Epithelial cell of esophagus (primary cell): ENCODE data around the gene ACVR1.

ENCODE experiments used
- DNase-seq: peaks from one replicate; pipeline ENCODE4 v3.0.0; 2010; ENCODE audit warnings: low read depth
- H3K4me3 ChIP-seq: 2 replicates; pipeline ENCODE4 v1.5.1; 2011; ENCODE audit warnings: mild to moderate bottlenecking, low read length, control low read depth
- TF ChIP-seq, protein P1 (sequence below): IDR thresholded peaks from 2 replicates; pipeline ENCODE4 v1.5.1; 2011; ENCODE audit warnings: low read depth, mild to moderate bottlenecking, low read length, control low read depth, inconsistent platforms; ENCODE audit not compliant: insufficient read depth; ENCODE audit errors: missing control alignments

Gene ACVR1

DNA sequence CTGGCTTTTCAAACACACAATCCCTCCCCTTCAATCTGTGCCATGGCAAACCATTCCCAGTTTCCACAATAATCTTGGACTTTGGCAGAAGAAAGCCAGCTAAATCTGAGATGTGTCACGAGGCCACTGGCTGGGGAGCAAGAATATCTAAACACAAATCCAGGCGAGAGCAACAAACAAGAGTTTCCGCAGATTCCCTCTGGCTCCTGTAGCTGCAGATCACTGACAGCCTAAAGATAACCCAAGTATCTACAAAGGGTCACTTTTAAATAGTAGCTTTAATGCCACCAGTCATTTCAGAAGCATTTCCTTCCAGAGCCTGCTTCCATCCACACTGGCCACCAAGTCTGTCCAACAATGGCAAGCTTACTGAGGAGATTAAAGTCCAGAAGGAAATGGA, 86.9 kb downstream of the ACVR1 start:
- DNase-seq = no peak
- no peak overlapping the region for H3K4me3 ChIP-seq

DNA sequence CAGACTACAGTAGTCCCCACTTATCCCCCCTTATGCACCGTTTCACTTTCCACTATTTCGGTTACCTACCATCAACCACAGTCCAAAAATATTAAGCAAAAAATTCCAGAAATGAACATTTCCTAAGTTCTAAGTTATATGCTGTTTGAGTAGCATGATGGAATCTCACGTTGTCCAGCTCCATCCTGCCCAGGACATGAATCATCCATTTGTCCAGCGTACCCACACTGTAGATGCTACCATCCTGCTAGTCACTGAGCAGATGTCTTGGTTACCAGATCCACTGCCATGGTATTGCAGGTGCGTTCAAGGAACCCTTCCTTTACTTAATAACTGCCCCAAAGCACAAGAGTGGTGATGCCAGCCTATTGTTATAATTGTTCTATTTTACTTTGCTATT, 87.9 kb downstream of the ACVR1 start:
- TF ChIP-seq, protein P1, sequence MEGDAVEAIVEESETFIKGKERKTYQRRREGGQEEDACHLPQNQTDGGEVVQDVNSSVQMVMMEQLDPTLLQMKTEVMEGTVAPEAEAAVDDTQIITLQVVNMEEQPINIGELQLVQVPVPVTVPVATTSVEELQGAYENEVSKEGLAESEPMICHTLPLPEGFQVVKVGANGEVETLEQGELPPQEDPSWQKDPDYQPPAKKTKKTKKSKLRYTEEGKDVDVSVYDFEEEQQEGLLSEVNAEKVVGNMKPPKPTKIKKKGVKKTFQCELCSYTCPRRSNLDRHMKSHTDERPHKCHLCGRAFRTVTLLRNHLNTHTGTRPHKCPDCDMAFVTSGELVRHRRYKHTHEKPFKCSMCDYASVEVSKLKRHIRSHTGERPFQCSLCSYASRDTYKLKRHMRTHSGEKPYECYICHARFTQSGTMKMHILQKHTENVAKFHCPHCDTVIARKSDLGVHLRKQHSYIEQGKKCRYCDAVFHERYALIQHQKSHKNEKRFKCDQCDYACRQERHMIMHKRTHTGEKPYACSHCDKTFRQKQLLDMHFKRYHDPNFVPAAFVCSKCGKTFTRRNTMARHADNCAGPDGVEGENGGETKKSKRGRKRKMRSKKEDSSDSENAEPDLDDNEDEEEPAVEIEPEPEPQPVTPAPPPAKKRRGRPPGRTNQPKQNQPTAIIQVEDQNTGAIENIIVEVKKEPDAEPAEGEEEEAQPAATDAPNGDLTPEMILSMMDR = no peak
- no peak overlapping the region for H3K4me3 ChIP-seq
- peak; percentile 15 for DNase-seq

More for the DNA sequence above, 86.9 kb downstream of the ACVR1 start:
- TF ChIP-seq, protein P1 = no peak

DNA sequence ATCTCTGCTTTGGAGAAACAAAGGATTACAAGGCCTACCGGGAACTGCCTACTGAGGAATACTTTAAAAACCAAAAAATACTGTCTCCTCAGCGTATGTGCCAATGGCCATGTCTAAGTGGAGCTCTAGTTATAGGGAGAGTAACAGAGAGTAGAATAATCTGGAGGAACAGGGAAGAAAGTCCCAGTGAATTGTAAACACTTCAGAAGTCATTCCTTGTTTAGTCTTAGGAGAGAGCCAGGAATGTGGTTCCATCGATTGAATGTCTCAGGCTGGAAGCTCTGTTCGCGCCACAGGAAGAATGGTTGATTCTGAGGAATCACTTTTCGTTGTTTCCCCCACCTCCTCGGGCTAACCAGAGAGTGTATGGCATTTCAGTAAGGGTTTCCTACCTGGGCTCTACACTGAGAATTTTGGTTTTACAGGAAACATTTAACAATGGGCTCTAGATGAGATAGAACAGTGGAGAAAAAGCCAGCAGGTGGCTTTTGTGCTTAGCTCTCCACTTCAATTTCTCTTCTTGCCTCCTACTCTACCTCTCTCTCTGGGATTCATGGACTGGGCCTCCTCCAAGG, 88.7 kb downstream of the ACVR1 start:
- TF ChIP-seq, protein P1 = no peak
- H3K4me3 ChIP-seq = no peak overlapping the region
- DNase-seq = no peak

DNA sequence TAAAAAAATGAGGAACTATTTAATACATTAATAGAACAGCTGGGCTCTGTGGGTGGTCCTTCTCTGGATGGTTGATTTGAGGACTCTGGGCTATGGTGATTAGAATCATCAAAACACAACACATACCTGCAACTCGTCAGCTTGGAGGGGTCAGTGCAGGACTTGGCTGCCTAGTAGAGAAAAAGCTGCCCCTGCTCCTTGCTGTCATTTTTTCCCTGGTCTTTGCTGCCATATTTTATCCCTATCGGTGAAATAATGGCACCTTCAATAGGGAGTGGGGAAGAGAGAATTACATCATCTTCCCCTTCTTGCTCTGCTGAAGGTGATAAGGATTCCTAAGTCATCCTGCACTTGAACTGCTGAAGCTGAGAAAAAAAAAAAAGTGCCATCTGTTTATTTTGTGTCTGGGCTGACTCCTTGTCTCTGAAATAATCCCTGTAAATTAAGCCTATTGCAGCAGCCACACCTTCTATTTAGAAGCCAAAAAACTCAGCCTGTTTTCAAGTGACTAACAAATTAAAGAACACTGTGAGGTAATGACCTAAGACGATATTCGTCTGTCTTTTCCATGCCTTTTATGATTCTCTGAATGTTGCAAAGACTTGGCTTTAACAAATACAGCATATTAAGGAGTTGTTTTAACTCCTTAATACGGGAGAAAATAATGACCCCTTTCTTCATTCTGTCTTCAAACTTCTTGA, 89.3 kb downstream of the ACVR1 start:
- DNase-seq = peak; percentile 74
- no peak overlapping the region for H3K4me3 ChIP-seq
- TF ChIP-seq, protein P1 = no peak

DNA sequence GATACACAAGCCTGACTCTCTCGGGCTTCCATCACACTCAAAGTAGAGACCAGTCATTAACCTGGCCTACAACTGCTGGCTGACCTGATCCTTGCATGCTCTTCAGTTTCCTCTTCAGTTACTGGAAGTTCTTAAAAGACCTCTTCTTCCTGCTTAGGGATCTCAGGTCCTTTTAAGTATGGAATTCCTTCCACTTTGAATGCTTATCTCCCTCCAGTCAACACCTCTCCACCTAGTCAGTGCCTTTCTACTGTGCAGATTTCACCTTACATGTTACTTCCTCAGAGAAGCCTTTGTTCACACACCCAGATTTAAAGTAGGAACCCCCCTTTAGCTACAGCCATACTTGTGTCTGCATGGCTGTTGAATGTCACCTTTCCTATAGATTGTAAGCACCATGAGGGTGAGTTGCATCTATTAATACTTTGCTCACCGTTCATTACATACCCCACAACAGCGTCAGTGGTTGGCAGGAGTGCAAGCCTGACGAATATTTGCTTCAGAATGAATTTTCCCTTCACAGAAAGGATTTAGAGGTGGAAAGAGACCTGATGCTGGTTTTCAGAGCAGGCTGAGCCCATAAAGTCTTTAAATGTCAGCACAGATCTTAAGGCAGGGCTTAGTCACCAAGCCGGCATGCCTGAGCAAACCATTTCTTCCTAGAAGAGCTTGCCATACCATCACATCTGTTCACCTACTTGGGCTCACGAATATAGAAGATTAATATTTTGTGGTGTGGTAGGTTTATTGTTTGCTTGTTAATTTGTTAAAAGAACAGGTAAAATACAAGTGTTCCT, 90.1 kb downstream of the ACVR1 start:
- H3K4me3 ChIP-seq = no peak overlapping the region
- DNase-seq = peak; percentile 90
- TF ChIP-seq, protein P1 = no peak

DNA sequence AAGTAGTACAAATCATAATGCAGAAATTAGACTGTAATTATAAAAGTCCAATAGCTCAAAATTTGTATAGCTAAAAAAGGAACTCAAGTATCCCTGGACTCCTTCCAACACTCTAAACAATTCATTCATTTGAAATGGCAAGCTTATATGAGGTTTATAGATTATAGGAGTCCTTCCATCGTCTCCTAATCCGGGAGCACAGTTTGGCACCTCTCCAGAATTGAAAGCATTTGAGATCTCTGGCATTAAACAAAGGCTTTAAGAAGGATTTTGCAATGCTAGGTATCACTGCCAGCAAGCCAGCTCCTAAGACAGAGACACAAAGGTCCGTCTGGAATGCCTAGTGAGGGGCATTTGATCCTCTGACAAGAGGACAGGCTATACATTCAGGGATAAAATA, 90.9 kb downstream of the ACVR1 start:
- H3K4me3 ChIP-seq = no peak overlapping the region
- peak; percentile 76 for DNase-seq
- TF ChIP-seq, protein P1 = no peak
